Neural progenitor cell (in vitro differentiated cells): ENCODE data around the gene C17orf113.

ENCODE experiments used
- CTCF ChIP-seq: fragments of 200-600 bp; sonication (generic); IDR thresholded peaks from 2 replicates; pipeline ENCODE4 v1.5.1; 2017; ENCODE audit warnings: antibody characterized with exemption, mild to moderate bottlenecking
- EZH2 ChIP-seq: fragments of 200-600 bp; sonication (generic); IDR thresholded peaks from 2 replicates; pipeline ENCODE4 v1.6.1; 2017; ENCODE audit warnings: antibody characterized with exemption, mild to moderate bottlenecking, moderate library complexity
- EZH2phosphoT487 ChIP-seq: fragments of 200-600 bp; sonication (generic); IDR thresholded peaks from 2 replicates; pipeline ENCODE4 v1.6.1; 2017; ENCODE audit warnings: antibody characterized with exemption

- no peak for TF ChIP-seq CTCF
- TF ChIP-seq EZH2: no peak
- TF ChIP-seq EZH2phosphoT487: no peak
These were observed 37.6 kb upstream of the C17orf113 start for GRCh38 chr17:42087736-42088705.
